Dedifferentiated amniotic fluid mesenchymal stem cell (primary cell): Measurements from ENCODE around the gene EEFSEC.

ENCODE experiments used
- DNase-seq: peaks from one replicate; pipeline ENCODE4 v3.0.0-alpha.2; 2016; ENCODE audit errors: extremely low spot score

The EEFSEC gene

GRCh38 chr3:128271536-128272332, 118.5 kb downstream of the EEFSEC start:
- DNase-seq: no peak

- DNase-seq: no peak
Observed at GRCh38 chr3:128273109-128273840, 120.0 kb downstream of the EEFSEC start.

- DNase-seq: no peak
Observed at GRCh38 chr3:128273841-128274573, 120.7 kb downstream of the EEFSEC start.

GRCh38 chr3:128274837-128275236, 121.6 kb downstream of the EEFSEC start:
- peak; percentile 39 for DNase-seq

- no peak for DNase-seq
Observed at GRCh38 chr3:128275316-128276145, 122.2 kb downstream of the EEFSEC start.

GRCh38 chr3:128276146-128276435, 122.8 kb downstream of the EEFSEC start:
- no peak for DNase-seq

GRCh38 chr3:128276577-128277183, 123.4 kb downstream of the EEFSEC start:
- no peak for DNase-seq

GRCh38 chr3:128277378-128278069, 124.2 kb downstream of the EEFSEC start:
- DNase-seq: no peak

GRCh38 chr3:128278130-128278529, 124.8 kb downstream of the EEFSEC start:
- DNase-seq: no peak

GRCh38 chr3:128278761-128279600, 125.7 kb downstream of the EEFSEC start:
- peak; percentile 76 for DNase-seq

GRCh38 chr3:128279601-128279880, 126.3 kb downstream of the EEFSEC start:
- DNase-seq: no peak

- DNase-seq: no peak
Observed at GRCh38 chr3:128280481-128281052, 127.3 kb downstream of the EEFSEC start.

- no peak for DNase-seq
Observed at GRCh38 chr3:128281056-128281455, 127.8 kb downstream of the EEFSEC start.

- DNase-seq: no peak
Observed at GRCh38 chr3:128281461-128282367, 128.4 kb downstream of the EEFSEC start.

- DNase-seq: no peak
Observed at GRCh38 chr3:128282380-128283196, 129.3 kb downstream of the EEFSEC start.

GRCh38 chr3:128283421-128283820, 130.1 kb downstream of the EEFSEC start:
- DNase-seq: no peak

GRCh38 chr3:128285042-128285966, 132.0 kb downstream of the EEFSEC start:
- no peak for DNase-seq
